Endodermal cell (in vitro differentiated cells): ENCODE data around the gene HABP2. TPM values are rescaled to one million over a fixed set of nuclear protein-coding genes. Genes with fewer than 3 reads are reported as not detected.

Experiments
- DNase-seq: peaks from one replicate; pipeline ENCODE4 v3.0.0-alpha.2; 2017
- H3K27ac ChIP-seq: 2 replicates; pipeline ENCODE4 v1.5.1; 2013; ENCODE audit warnings: mild to moderate bottlenecking, low read depth, low read length, moderate library complexity
- H3K27me3 ChIP-seq: 2 replicates; pipeline ENCODE4 v1.6.1; 2013; ENCODE audit warnings: mild to moderate bottlenecking, low read length, moderate library complexity; ENCODE audit not compliant: insufficient read depth, control insufficient read depth, poor library complexity, severe bottlenecking
- H3K36me3 ChIP-seq: 2 replicates; pipeline ENCODE4 v1.7.0; 2013; ENCODE audit warnings: mild to moderate bottlenecking, low read length, moderate library complexity; ENCODE audit not compliant: control insufficient read depth, insufficient read depth
- H3K4me1 ChIP-seq: one replicate; pipeline ENCODE4 v1.7.0; 2013; ENCODE audit warnings: low read length; ENCODE audit not compliant: control insufficient read depth, insufficient read depth
- H3K4me3 ChIP-seq: 2 replicates; pipeline ENCODE4 v1.5.1; 2013; ENCODE audit warnings: mild to moderate bottlenecking, low read length, moderate library complexity
- H3K9ac ChIP-seq: 2 replicates; pipeline ENCODE4 v1.6.1; 2013; ENCODE audit warnings: mild to moderate bottlenecking, low read length, moderate library complexity; ENCODE audit not compliant: poor library complexity, severe bottlenecking; ENCODE audit errors: extremely low read depth
- H3K9me3 ChIP-seq: 2 replicates; pipeline ENCODE4 v1.6.1; 2013; ENCODE audit warnings: mild to moderate bottlenecking, low read length, moderate library complexity; ENCODE audit not compliant: control insufficient read depth
- H3K27ac Mint-ChIP-seq: 2 replicates; pipeline ENCODE4 v1.8.0; 2020; ENCODE audit warnings: mixed read lengths
- H3K27me3 Mint-ChIP-seq: 2 replicates; pipeline ENCODE4 v1.8.0; 2021; ENCODE audit warnings: mild to moderate bottlenecking, mixed read lengths; ENCODE audit not compliant: insufficient read depth
- H3K36me3 Mint-ChIP-seq: 2 replicates; pipeline ENCODE4 v1.8.0; 2020; ENCODE audit warnings: low read depth, mixed read lengths
- H3K4me1 Mint-ChIP-seq: 2 replicates; pipeline ENCODE4 v1.8.0; 2020; ENCODE audit warnings: mixed read lengths
- H3K4me3 Mint-ChIP-seq: 2 replicates; pipeline ENCODE4 v1.8.0; 2020; ENCODE audit warnings: mild to moderate bottlenecking, moderate library complexity, mixed read lengths
- H3K9me3 Mint-ChIP-seq: 2 replicates; pipeline ENCODE4 v1.8.0; 2020; ENCODE audit warnings: mild to moderate bottlenecking, mixed read lengths
- WGBS, 2 experiments: methylation state at CpG; one replicate each; pipeline versions ENCODE4 v1.1.5 to v1.1.7; 2013; ENCODE audit warnings: missing lambda C conversion rate in 2 of 2, mixed read lengths in 1 of 2; ENCODE audit not compliant: insufficient coverage in 1 of 2, insufficient read length in 1 of 2; 5-methylcytosine and 5-hydroxymethylcytosine counted together
- total RNA-seq, 2 donors: library from RNA; stranded (reverse); fragmentation: NEBNext Ultra II Directional in 1 of 2; extraction: Animal tissue kit (Norgen Biotek cat#: 25700) in 1 of 2; gene quantifications; 2 replicates in 1 of 2; 3 replicates in 1 of 2; pipeline ENCODE4 v1.2.1, GENCODE V29; 2021
- TF ChIP-seq, protein P1 (sequence below): fragments of 200-600 bp; sonication (generic); conservative IDR thresholded peaks from 2 replicates; pipeline ENCODE4 v1.5.0; 2021; ENCODE audit warnings: antibody characterized with exemption, mild to moderate bottlenecking

The HABP2 gene
- total RNA-seq, 2 donors from 2014 or later, result 0.71 to 1.6 TPM

- Histone ChIP-seq H3K27me3 (no peaks in the 10 kb centered on the region), H3K4me1 (peaks cover 2% of the 10 kb centered on the region), H3K9me3 (peaks cover 15% of the 10 kb centered on the region), H3K36me3 (no peaks in the 10 kb centered on the region), H3K9ac (no peak overlapping the region), H3K27ac (peak overlapping the region; percentile 64), H3K4me3 (no peak overlapping the region)
- H3K36me3 Mint-ChIP-seq, result no peaks in the 10 kb centered on the region
- H3K4me1 Mint-ChIP-seq, result peaks cover 16% of the 10 kb centered on the region
- H3K9me3 Mint-ChIP-seq, result peaks cover 7% of the 10 kb centered on the region
- no peak overlapping the region for H3K27ac Mint-ChIP-seq
- TF ChIP-seq, protein P1, sequence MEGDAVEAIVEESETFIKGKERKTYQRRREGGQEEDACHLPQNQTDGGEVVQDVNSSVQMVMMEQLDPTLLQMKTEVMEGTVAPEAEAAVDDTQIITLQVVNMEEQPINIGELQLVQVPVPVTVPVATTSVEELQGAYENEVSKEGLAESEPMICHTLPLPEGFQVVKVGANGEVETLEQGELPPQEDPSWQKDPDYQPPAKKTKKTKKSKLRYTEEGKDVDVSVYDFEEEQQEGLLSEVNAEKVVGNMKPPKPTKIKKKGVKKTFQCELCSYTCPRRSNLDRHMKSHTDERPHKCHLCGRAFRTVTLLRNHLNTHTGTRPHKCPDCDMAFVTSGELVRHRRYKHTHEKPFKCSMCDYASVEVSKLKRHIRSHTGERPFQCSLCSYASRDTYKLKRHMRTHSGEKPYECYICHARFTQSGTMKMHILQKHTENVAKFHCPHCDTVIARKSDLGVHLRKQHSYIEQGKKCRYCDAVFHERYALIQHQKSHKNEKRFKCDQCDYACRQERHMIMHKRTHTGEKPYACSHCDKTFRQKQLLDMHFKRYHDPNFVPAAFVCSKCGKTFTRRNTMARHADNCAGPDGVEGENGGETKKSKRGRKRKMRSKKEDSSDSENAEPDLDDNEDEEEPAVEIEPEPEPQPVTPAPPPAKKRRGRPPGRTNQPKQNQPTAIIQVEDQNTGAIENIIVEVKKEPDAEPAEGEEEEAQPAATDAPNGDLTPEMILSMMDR, result no peak
- peaks cover 5% of the 10 kb centered on the region for H3K27me3 Mint-ChIP-seq
- no peak for DNase-seq
- H3K4me3 Mint-ChIP-seq, result no peak overlapping the region
- 79 to 83% methylated on average over 5 to 6 of the region's 6 CpGs for WGBS, 2 experiments
Measured at GRCh38 chr10:113631684-113632367, 79.0 kb downstream of the HABP2 start.

Other genes starting within 250 kb of the HABP2 start
- gene NRAP, start 111.0 kb downstream of the HABP2 start, total RNA-seq, result under 1 TPM; 0.09 to 0.11 TPM
- gene CASP7, start 126.9 kb downstream of the HABP2 start, total RNA-seq, result 10 to 100 TPM; 14.4 to 15.6 TPM
- not detected for gene PLEKHS1, start 198.6 kb downstream of the HABP2 start, total RNA-seq